OCI-LY1 (cell line): Measurements from ENCODE around the gene TRAF3IP3.

ENCODE experiments used
- H2AFZ ChIP-seq: fragments of 200-600 bp; sonication (generic), shearing (Covaris generic); 2 replicates; pipeline ENCODE4 v1.6.0; 2014; ENCODE audit warnings: antibody characterized with exemption, mild to moderate bottlenecking, low read length
- H3F3A ChIP-seq: fragments of 200-600 bp; sonication (generic), shearing (Covaris generic); 2 replicates; pipeline ENCODE4 v1.6.0; 2014; ENCODE audit warnings: mild to moderate bottlenecking, antibody characterized with exemption, low read length, moderate library complexity; ENCODE audit not compliant: insufficient read depth
- H3K27ac ChIP-seq: fragments of 200-600 bp; sonication (generic); 2 replicates; pipeline ENCODE4 v1.5.1; 2014; ENCODE audit warnings: low read length, mixed run types, mild to moderate bottlenecking, low read depth; ENCODE audit not compliant: poor library complexity, severe bottlenecking
- H3K27me3 ChIP-seq: fragments of 200-600 bp; sonication (generic); 2 replicates; pipeline ENCODE4 v1.6.0; 2014; ENCODE audit warnings: antibody characterized with exemption, mild to moderate bottlenecking, low read length, moderate library complexity; ENCODE audit not compliant: insufficient read depth
- H3K36me3 ChIP-seq: fragments of 200-600 bp; sonication (generic); 2 replicates; pipeline ENCODE4 v1.6.1; 2014; ENCODE audit warnings: mild to moderate bottlenecking, antibody characterized with exemption, low read length, moderate library complexity, mixed read lengths; ENCODE audit not compliant: insufficient read depth
- H3K4me1 ChIP-seq: fragments of 200-600 bp; sonication (generic); 2 replicates; pipeline ENCODE4 v1.5.1; 2014; ENCODE audit warnings: mild to moderate bottlenecking, low read length, moderate library complexity; ENCODE audit not compliant: insufficient read depth, severe bottlenecking
- H3K4me2 ChIP-seq: fragments of 200-600 bp; sonication (generic), shearing (Covaris generic); 2 replicates; pipeline ENCODE4 v1.6.1; 2014; ENCODE audit warnings: low read length
- H3K4me3 ChIP-seq: fragments of 200-600 bp; sonication (generic); 2 replicates; pipeline ENCODE4 v1.5.1; 2014; ENCODE audit warnings: low read length, low read depth, mild to moderate bottlenecking, mixed read lengths; ENCODE audit not compliant: poor library complexity, severe bottlenecking
- H3K79me2 ChIP-seq: fragments of 200-600 bp; shearing (Covaris generic); 2 replicates; pipeline ENCODE4 v1.6.1; 2016; ENCODE audit warnings: mixed run types, low read length, mixed read lengths; ENCODE audit not compliant: insufficient read depth
- H3K9ac ChIP-seq: fragments of 200-600 bp; sonication (generic), shearing (Covaris generic); 2 replicates; pipeline ENCODE4 v1.6.1; 2014; ENCODE audit warnings: mild to moderate bottlenecking, low read length, mixed read lengths
- H3K9me2 ChIP-seq: fragments of 200-600 bp; sonication (generic), shearing (Covaris generic); 2 replicates; pipeline ENCODE4 v1.6.1; 2014; ENCODE audit warnings: low read depth, mild to moderate bottlenecking, low read length, mixed read lengths
- H3K9me3 ChIP-seq: fragments of 200-600 bp; shearing (Covaris generic); 2 replicates; pipeline ENCODE4 v1.6.1; 2014; ENCODE audit warnings: low read length, mixed read lengths
- H4K20me1 ChIP-seq: fragments of 200-600 bp; sonication (generic), shearing (Covaris generic); 2 replicates; pipeline ENCODE4 v1.6.0; 2016; ENCODE audit warnings: mild to moderate bottlenecking, low read length; ENCODE audit not compliant: insufficient read depth
- EZH2 ChIP-seq: fragments of 200-600 bp; sonication (generic), shearing (Covaris generic); IDR thresholded peaks from 2 replicates; pipeline ENCODE4 v1.8.0; 2017; ENCODE audit warnings: borderline replicate concordance, mixed run types, mild to moderate bottlenecking, antibody characterized with exemption, low read length, moderate library complexity, mixed read lengths
- TF ChIP-seq, protein P1 (sequence below): fragments of 200-600 bp; sonication (generic), shearing (Covaris generic); IDR thresholded peaks from 2 replicates; pipeline ENCODE4 v1.5.1; 2017; ENCODE audit warnings: mild to moderate bottlenecking, antibody characterized with exemption, low read length, moderate library complexity, mixed read lengths

TRAF3IP3 gene

DNA sequence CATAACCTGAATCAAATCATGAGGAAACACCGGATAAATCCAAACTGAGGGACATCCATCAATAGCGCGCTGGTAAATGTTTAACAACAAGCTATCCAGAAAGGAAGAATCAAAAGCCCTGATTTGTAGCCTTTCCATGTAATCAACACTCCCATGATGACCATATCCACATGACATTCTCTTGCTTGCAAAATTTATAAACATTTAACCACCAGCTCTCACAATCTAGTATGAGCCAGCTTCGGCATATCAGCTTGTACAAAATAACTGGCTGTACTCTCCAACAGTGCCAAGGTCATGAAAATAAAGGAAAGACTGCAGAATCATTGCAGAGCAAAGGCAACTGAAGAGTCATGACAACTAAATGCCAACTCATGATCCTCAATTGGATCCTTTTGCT, 35.5 kb upstream of the TRAF3IP3 start:
- no peak overlapping the region for H3K4me3 ChIP-seq
- no peak for TF ChIP-seq EZH2
- no peaks in the 10 kb centered on the region for H3K27me3 ChIP-seq
- no peak overlapping the region for H2AFZ ChIP-seq
- H3K9ac ChIP-seq = no peak overlapping the region
- H3K4me1 ChIP-seq = no peaks in the 10 kb centered on the region
- no peaks in the 10 kb centered on the region for H3K9me3 ChIP-seq
- H3K79me2 ChIP-seq = no peaks in the 10 kb centered on the region
- H3K27ac ChIP-seq = no peak overlapping the region
- no peaks in the 10 kb centered on the region for H4K20me1 ChIP-seq
- H3K9me2 ChIP-seq = no peaks in the 10 kb centered on the region
- H3K4me2 ChIP-seq = no peak overlapping the region
- H3K36me3 ChIP-seq = no peaks in the 10 kb centered on the region
- H3F3A ChIP-seq = no peaks in the 10 kb centered on the region

DNA sequence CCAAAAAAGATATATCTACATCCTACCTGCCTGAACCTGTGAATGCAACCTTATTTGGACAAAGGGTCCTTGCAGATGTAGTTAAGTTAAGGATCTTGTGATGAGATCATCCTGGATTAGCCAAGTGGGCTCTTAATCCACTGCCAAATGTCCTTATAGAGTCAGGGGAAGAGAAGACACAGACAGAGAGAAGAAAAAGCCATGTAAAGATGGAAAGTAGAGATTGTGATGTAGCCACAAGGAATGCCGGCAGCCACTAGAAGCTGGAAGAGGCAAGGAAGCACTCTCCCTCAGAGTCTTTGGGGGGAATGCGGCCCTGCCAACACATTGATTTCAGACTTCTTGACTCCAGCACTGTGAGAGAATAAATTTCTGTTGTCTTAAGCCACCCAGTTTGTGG, 35.0 kb upstream of the TRAF3IP3 start:
- Histone ChIP-seq H3K4me1 (no peaks in the 10 kb centered on the region), H3K9me2 (no peaks in the 10 kb centered on the region), H3K4me2 (no peak overlapping the region), H4K20me1 (no peaks in the 10 kb centered on the region), H3F3A (no peaks in the 10 kb centered on the region), H3K9me3 (no peaks in the 10 kb centered on the region), H3K4me3 (no peak overlapping the region), H3K79me2 (no peaks in the 10 kb centered on the region), H3K27ac (no peak overlapping the region), H2AFZ (no peak overlapping the region), H3K9ac (no peak overlapping the region), H3K36me3 (no peaks in the 10 kb centered on the region), H3K27me3 (no peaks in the 10 kb centered on the region)
- TF ChIP-seq, protein P1, sequence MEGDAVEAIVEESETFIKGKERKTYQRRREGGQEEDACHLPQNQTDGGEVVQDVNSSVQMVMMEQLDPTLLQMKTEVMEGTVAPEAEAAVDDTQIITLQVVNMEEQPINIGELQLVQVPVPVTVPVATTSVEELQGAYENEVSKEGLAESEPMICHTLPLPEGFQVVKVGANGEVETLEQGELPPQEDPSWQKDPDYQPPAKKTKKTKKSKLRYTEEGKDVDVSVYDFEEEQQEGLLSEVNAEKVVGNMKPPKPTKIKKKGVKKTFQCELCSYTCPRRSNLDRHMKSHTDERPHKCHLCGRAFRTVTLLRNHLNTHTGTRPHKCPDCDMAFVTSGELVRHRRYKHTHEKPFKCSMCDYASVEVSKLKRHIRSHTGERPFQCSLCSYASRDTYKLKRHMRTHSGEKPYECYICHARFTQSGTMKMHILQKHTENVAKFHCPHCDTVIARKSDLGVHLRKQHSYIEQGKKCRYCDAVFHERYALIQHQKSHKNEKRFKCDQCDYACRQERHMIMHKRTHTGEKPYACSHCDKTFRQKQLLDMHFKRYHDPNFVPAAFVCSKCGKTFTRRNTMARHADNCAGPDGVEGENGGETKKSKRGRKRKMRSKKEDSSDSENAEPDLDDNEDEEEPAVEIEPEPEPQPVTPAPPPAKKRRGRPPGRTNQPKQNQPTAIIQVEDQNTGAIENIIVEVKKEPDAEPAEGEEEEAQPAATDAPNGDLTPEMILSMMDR = no peak
- no peak for TF ChIP-seq EZH2

DNA sequence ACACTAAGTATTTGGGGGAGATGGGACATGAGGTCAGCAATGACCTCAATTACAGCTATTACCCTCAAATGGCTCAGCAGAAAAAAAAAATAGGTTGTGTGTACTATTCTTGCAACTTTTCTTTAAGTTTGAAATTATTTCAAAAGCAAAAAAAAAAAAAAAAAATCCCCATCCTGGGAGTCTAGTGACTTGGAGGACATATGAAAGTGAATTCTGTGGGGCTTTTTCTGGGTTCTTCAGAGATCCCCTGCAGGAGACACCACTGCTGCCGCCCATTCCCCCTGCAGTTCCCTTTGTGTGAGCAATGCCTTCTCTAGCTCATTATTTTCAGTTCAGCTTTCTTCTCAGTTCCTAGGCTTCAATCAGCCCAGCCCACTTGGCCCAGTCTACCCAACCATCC, 34.5 kb upstream of the TRAF3IP3 start:
- Histone ChIP-seq H3K4me1 (no peaks in the 10 kb centered on the region), H3K9me2 (no peaks in the 10 kb centered on the region), H3K4me2 (no peak overlapping the region), H2AFZ (no peak overlapping the region), H3K9me3 (no peaks in the 10 kb centered on the region), H4K20me1 (no peaks in the 10 kb centered on the region), H3K36me3 (no peaks in the 10 kb centered on the region), H3K9ac (no peak overlapping the region), H3K4me3 (no peak overlapping the region), H3K27me3 (no peaks in the 10 kb centered on the region), H3K27ac (no peak overlapping the region), H3K79me2 (no peaks in the 10 kb centered on the region), H3F3A (no peaks in the 10 kb centered on the region)
- TF ChIP-seq, protein P1 = no peak
- TF ChIP-seq EZH2 = no peak

DNA sequence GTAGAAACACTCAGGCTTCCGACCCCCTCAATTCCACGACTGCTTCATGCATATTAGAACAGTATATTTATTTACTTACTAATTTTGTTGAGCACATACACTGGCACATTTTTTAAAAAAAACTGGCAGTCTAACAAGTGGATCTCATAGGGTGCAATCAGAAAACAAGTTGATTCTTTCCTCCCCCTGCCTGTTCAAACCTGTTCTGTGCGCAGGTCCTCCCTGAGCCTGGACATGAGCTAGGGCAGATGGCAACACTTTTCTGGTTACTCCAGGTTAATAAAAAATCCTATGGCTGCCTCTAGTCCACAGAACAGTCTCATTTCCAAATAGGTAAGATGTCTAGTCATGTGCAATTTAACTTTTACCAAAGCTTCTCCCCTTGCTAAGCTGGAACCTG, 32.6 kb upstream of the TRAF3IP3 start:
- Histone ChIP-seq H3F3A (no peaks in the 10 kb centered on the region), H4K20me1 (no peaks in the 10 kb centered on the region), H3K9me2 (no peaks in the 10 kb centered on the region), H3K36me3 (no peaks in the 10 kb centered on the region), H3K4me3 (no peak overlapping the region), H3K9me3 (no peaks in the 10 kb centered on the region), H3K79me2 (no peaks in the 10 kb centered on the region), H3K27me3 (no peaks in the 10 kb centered on the region; the same call in 1 of the 2 replicates), H3K4me1 (no peaks in the 10 kb centered on the region), H3K9ac (no peak overlapping the region), H3K4me2 (no peak overlapping the region), H3K27ac (no peak overlapping the region), H2AFZ (no peak overlapping the region)
- TF ChIP-seq, protein P1 = no peak
- TF ChIP-seq EZH2 = no peak
